ENCODE measurements around the gene ANGPTL7. TPM values are rescaled to one million over a fixed set of nuclear protein-coding genes. Genes with fewer than 3 reads are reported as not detected.

ANGPTL7 gene
- polyA plus RNA-seq, 1 experiment = not detected

GRCh38 chr1:11144570-11145256, 44.4 kb upstream of the ANGPTL7 start:
- CTCF ChIA-PET = interaction anchor here (1.4 kb wide), 1 partner anchor 14 kb away, joined by 3 read pairs; no protein-coding TSS in a partner anchor
- Histone ChIP-seq H3K27ac (ENCODE audit: low read depth, low read length) (no peak overlapping the region), H3K27me3 (ENCODE audit: control insufficient read depth, insufficient read depth, low read length) (no peaks in the 10 kb centered on the region), H3K4me3 (ENCODE audit: low read depth, low read length) (no peak overlapping the region), H3K9me3 (ENCODE audit: control insufficient read depth, insufficient read depth, low read length) (no peaks in the 10 kb centered on the region)
- POLR2A ChIA-PET = no interaction called here
- no peak for TF ChIP-seq CTCF (IDR thresholded peaks at IDR 0.05; ENCODE audit: low read depth, low read length)
- no peak for DNase-seq (ENCODE audit: low read depth, low spot score)

- DNase-seq (ENCODE audit: low read depth, low spot score) = no peak
- ChIA-PET POLR2A (no interaction called here), CTCF (interaction anchor here (1.4 kb wide), 1 partner anchor 13 kb away, joined by 3 read pairs; no protein-coding TSS in a partner anchor)
- H3K27ac ChIP-seq (ENCODE audit: low read depth, low read length) = no peak overlapping the region
- no peaks in the 10 kb centered on the region for H3K9me3 ChIP-seq (ENCODE audit: control insufficient read depth, insufficient read depth, low read length)
- no peaks in the 10 kb centered on the region for H3K27me3 ChIP-seq (ENCODE audit: control insufficient read depth, insufficient read depth, low read length)
- TF ChIP-seq CTCF (IDR thresholded peaks at IDR 0.05; ENCODE audit: low read depth, low read length) = no peak
- no peak overlapping the region for H3K4me3 ChIP-seq (ENCODE audit: low read depth, low read length)
Observed at GRCh38 chr1:11145741-11146140, 43.4 kb upstream of the ANGPTL7 start.

GRCh38 chr1:11147197-11147770, 41.9 kb upstream of the ANGPTL7 start:
- Histone ChIP-seq H3K4me3 (ENCODE audit: low read depth, low read length) (no peak overlapping the region), H3K27ac (ENCODE audit: low read depth, low read length) (no peak overlapping the region), H3K9me3 (ENCODE audit: control insufficient read depth, insufficient read depth, low read length) (no peaks in the 10 kb centered on the region), H3K27me3 (ENCODE audit: control insufficient read depth, insufficient read depth, low read length) (no peaks in the 10 kb centered on the region)
- CTCF ChIA-PET = no interaction called here
- no peak for DNase-seq (ENCODE audit: low read depth, low spot score)
- POLR2A ChIA-PET = interaction anchor here (0.6 to 0.8 kb wide), 2 partner anchors 11 to 84 kb away, joined by 4 to 5 read pairs; no protein-coding TSS in a partner anchor
- TF ChIP-seq CTCF (IDR thresholded peaks at IDR 0.05; ENCODE audit: low read depth, low read length) = no peak

GRCh38 chr1:11150326-11150725, 38.8 kb upstream of the ANGPTL7 start:
- no peaks in the 10 kb centered on the region for H3K27me3 ChIP-seq (ENCODE audit: control insufficient read depth, insufficient read depth, low read length)
- TF ChIP-seq CTCF (IDR thresholded peaks at IDR 0.05; ENCODE audit: low read depth, low read length) = no peak
- ChIA-PET CTCF (no interaction called here), POLR2A (no interaction called here)
- no peak overlapping the region for H3K4me3 ChIP-seq (ENCODE audit: low read depth, low read length)
- no peaks in the 10 kb centered on the region for H3K9me3 ChIP-seq (ENCODE audit: control insufficient read depth, insufficient read depth, low read length)
- no peak for DNase-seq (ENCODE audit: low read depth, low spot score)
- H3K27ac ChIP-seq (ENCODE audit: low read depth, low read length) = no peak overlapping the region

- POLR2A ChIA-PET = no interaction called here
- Histone ChIP-seq H3K27ac (ENCODE audit: low read depth, low read length) (no peak overlapping the region), H3K27me3 (ENCODE audit: control insufficient read depth, insufficient read depth, low read length) (no peaks in the 10 kb centered on the region), H3K4me3 (ENCODE audit: low read depth, low read length) (no peak overlapping the region), H3K9me3 (ENCODE audit: control insufficient read depth, insufficient read depth, low read length) (no peaks in the 10 kb centered on the region)
- DNase-seq (ENCODE audit: low read depth, low spot score) = no peak
- CTCF ChIA-PET = interaction anchor here (1.2 kb wide), 1 partner anchor 90 kb away, joined by 3 read pairs; no protein-coding TSS in a partner anchor
- no peak for TF ChIP-seq CTCF (IDR thresholded peaks at IDR 0.05; ENCODE audit: low read depth, low read length)
Observed at GRCh38 chr1:11151114-11151513, 38.0 kb upstream of the ANGPTL7 start.
